ENCODE results near the gene AARS2.
"Not testable (repeated sequence)": the region's sequence is repeated elsewhere in the genome, so short reads cannot be mapped to it uniquely, and the experiment has no call there.

Gene AARS2

GRCh38 chr6:44312901-44313788 lies at the start of gene AARS2:
Gene AARS2, minus strand, starts transcription at chr6:44313347. Its CDS starts 24 bp downstream, at chr6:44313323.
- DNase-seq = peak; percentile 93

- no peak for DNase-seq
Measured at GRCh38 chr6:44361947-44362346, 48.8 kb upstream of the AARS2 start.

DNA sequence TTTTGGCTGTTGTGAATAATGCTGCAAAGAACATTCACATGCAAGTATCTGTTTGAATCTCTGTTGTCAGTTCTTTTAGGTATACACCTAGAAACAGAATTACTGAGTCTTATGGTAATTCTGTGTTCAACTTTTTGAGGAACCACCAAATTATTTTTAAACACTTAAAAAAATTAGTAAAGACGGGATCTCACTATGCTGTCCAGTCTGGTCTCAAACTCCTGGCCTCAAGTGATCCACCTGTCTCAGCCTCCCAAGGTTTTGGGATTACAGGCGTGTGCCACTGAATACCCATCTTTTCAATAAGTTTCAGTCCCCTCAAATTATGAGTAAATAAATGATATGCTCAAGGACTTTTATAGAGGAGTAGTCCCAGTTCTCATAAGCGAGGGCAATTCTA lies 46.8 kb upstream of the AARS2 start:
- DNase-seq = no peak

DNA sequence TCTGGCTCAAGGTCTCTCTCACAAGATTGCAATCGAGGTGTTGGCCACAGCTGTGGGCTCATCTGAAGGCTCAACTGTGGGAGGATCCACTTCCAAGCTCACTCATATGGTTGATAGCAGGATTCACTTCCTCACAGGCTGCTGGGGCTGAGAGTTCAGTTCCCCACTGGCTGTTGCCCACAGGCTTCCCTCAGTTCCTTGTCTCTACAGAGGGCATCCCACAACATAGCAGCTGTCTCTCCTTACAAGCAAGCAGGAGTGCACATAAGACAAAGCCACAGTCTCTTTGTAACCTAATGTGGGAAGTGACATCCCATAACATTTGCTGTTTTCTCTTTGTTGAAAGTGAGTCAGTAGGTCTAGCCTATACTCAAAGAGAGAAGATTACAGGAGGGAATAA lies 43.3 kb upstream of the AARS2 start:
- no peak for DNase-seq

DNA sequence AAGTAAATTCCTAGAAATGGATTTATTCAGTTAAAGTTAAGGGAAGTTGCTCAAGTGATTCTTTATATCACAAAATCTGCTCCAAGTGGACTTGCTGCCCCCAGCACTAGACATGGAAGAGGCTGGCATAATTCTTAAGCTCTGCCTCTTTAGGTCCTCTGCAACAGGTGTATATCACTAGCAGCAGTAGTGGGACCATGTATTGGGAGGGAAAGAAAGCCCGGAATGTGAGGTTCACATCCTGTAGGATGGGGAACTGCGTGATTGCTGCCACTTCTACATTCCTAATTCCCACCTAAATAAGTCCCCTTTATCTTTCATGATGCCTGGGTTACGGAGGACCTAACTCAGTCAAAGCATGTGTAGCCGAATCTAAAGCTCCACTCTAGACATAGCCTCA lies 42.5 kb upstream of the AARS2 start:
- DNase-seq = no peak

- no peak for DNase-seq
Measured at GRCh38 chr6:44353336-44353735, 40.2 kb upstream of the AARS2 start.

DNA sequence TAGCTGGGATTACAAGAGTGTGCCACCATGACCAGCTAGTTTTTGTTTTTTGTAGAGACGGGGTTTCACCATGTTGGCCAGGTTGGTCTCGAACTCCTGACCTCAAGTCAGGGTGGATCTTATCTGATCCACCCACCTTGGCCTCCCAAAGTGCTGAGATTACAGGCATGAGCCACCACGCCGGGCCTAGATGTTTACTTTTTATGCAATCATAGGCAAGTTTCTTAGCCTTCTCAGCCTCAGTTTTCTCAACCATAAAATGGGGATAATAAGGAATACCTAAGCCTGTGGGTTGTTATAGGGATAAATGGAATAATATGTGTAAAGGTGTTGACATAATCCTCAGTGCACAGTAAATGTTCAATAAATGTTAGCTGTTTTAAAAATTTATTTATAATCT lies 39.1 kb upstream of the AARS2 start:
- no peak for DNase-seq

GRCh38 chr6:44350650-44350994 lies 37.5 kb upstream of the AARS2 start:
- DNase-seq = not testable (repeated sequence)

DNA sequence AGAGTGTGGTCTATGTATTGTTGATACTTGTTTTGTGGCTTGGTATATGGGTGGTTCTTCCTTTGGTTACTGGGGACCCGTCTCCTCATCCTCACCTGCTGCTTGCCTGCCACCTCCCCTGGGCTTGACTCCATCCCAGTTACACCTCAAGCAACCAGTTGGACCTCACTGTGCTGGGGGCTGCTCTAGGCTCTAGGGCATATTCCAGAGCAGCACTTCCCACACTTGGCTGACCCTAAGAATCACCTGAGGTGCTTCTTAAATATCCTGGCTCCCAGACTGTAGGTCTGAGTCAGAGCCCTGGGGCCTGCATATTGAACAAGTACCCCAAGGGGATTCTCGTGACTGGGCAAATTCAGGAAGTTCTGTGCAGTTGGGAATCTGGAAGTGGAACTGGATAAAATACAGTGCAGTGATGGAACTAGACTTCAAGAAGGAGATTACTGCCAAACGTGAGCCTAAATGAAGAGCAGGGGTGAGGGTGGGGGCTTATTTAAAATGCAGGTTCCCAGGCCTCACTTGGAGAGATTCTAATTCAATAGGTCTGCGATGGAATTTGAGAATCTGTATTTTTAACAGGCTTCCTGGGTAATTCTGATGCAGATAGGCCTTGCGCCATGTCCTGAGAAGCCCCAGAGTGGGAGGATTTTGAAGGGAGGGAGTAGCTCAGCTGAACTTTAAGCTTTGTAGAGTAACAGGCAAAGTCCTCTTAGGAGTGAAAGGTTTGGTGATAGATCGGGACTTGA lies 36.9 kb upstream of the AARS2 start:
- peak; percentile 70 for DNase-seq

DNA sequence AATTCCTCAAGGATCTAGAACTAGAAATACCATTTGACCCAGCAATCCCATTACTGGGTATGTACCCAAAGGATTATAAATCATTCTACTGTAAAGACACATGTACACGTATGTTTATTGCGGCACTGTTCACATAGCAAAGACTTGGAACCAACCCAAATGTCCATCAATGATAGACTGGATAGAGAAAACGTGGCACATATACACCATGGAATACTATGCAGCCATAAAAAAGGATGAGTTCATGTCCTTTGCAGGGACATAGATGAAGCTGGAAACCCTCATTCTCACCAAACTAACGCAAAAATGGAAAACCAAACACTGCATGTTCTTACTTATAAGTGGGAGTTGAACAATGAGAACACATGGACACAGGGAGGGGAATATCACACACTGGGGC lies 33.7 kb upstream of the AARS2 start:
- DNase-seq = not testable (repeated sequence)

DNA sequence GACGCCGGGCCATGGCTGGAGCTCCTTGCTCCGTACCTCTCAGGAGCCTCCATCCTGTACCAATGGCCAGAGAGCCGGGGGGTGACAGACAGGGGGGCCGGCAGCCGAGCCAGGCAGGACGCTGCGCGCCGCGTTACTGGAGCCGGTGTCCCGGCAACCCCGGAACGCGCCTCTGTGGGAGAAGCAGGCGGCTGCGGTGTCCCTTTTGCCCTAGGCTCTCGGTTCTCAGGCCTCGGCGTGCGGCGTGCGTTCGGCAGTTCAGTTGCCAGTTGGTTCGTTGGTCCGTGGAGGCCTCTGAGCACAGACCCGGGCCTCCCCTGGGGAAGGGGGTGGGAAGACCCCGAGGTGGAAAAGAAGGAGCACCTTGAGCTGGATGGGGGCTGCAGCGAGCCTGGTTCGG lies 29.3 kb upstream of the AARS2 start, which contains the start of gene SPATS1:
TSS of gene SPATS1 (plus strand) at position 162 of the 400 bp plus-strand sequence. CDS start 446 bp downstream, outside the sequence.
- peak; percentile 69 for DNase-seq

GRCh38 chr6:44342052-44342451 lies 28.9 kb upstream of the AARS2 start:
- no peak for DNase-seq

- no peak for DNase-seq
Measured at GRCh38 chr6:44341095-44341890, 28.1 kb upstream of the AARS2 start.

DNA sequence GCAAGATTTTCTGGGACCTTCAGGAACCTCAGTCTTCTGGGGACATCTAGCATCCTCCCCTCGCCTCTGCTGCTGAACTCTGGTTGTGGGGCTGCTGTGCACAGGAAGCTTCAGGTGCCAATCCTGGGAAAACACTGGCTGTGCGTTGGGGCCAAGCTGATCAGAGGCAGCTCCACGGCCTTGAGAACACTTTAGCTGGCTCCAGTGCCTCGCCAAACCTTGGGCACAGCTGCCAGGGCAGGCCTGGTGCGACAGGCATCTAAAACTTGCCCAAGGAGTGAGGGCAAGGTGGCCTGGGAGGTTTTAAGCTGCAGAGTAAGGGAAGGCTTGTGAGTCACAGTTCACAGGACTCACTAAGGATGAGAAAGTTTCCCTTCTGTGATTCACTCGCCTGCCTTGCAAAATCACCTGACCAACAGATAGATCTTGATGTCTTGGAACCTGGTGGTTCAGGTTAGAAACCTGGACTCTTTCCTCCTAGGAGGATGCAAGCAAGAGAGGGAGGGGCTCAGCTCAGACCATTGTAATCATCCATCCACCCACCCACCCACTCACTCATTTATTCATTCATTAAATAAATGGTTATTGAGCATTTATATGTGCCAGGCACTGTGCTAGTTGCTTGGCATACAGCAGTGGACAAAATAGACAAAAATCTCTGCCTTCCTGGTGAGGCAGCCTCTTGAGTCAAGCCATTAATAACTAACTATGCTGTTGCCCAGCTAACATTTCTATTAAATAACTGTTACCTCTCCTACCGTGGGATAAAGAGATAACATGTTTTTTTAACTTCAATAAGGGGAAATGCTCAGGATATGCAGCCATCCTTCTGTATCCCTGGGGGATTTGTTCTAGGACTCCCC lies 26.8 kb upstream of the AARS2 start:
- DNase-seq = no peak

DNA sequence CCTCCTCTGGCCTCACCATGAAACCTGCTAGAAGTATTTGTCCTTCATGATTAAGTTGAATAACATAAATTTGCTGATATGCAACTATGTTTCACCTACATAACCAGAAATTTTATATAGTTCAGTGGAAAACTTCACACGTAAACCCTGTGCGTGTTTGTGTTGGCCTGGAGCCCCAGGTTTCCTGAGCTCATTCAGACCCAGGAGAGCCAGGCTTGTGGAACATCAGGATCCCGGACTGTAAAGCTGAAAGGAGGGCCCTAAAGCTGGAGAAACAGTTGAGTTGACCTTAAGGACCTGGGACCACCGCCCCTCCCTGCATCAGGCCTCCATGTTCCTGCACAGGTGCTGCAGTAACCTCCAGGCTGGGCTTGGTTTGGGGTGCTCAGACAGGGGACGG lies 26.2 kb upstream of the AARS2 start:
- DNase-seq = no peak

GRCh38 chr6:44338228-44339122 lies 25.3 kb upstream of the AARS2 start:
- peak; percentile 80 for DNase-seq

GRCh38 chr6:44335631-44336030 lies 22.5 kb upstream of the AARS2 start:
- no peak for DNase-seq

DNA sequence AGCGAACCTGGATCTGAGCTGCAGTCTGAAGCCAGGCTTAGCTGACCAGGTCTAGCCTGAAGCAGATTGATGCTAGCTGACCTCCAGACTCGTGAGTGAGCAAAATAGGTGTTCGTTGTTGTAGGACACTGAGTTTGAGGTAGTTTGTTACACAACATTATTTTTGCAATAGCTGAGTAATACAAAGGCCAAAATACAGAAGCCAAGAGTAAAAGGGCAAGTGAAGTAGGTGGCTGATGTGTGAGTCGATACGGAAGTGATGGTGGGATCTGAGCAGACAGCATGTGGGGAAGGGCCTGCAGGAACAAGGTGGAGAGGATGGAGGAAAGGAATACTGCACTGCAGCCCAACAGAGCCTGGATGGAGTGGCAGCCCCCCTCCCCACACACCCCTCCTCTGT lies 20.8 kb upstream of the AARS2 start:
- no peak for DNase-seq

- no peak for DNase-seq
Measured at GRCh38 chr6:44333273-44333919, 20.2 kb upstream of the AARS2 start.

DNA sequence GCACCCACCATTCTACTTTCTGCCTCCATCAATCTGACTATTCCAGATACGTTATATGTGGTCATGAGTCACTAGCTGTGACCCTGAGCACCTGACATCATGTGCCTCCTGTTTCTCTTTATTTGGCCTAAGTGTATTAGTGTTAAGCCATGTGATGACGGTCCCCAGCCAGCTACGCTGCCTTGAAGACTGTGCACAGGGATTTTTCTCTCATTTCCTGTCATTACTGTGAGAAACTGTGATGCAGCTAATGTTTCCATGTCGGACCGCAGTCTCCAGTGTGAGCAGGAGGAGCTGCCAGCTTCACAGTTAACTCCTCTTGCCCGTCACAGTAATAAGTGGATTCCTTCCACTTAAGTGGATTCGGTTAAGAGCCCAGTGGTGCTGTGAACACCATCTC lies 19.4 kb upstream of the AARS2 start:
- DNase-seq = no peak

DNA sequence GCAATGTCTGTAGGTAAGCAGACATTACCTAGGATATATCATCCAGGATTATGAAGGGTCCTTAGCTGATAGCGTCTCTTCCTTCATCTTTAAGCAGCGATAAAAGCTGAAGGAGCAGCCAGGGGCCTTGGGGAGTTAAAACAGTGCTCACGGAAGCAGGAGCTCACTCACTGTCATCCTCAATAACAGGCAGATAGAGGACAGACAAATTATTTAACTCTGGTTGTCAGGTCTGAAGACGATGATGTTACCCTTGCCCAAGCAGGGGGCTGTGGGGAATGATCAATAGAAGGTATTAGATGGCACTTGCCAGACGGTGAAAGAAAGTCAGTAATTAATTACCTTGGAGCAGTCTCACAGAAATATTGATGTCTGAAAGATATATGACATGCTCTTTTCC lies 16.7 kb upstream of the AARS2 start:
- DNase-seq = no peak

All from islet precursor cell (in vitro differentiated cells).